GM12875 (cell line): ENCODE results near the gene NDUFA3.

ENCODE experiments used
- H3K4me3 ChIP-seq: one replicate; pipeline ENCODE4 v1.5.1; 2011; ENCODE audit warnings: low read depth, low read length, control low read depth
- CTCF ChIP-seq: IDR thresholded peaks from 2 replicates; pipeline ENCODE4 v1.5.1; 2011; ENCODE audit warnings: low read depth, mild to moderate bottlenecking, control low read depth, inconsistent platforms, low read length, moderate library complexity, borderline replicate concordance; ENCODE audit not compliant: insufficient read depth

The NDUFA3 gene

GRCh38 chr19:54141356-54141755 lies 38.7 kb downstream of the NDUFA3 start:
- no peak overlapping the region for H3K4me3 ChIP-seq
- no peak for TF ChIP-seq CTCF

GRCh38 chr19:54142166-54142780 lies 39.6 kb downstream of the NDUFA3 start:
- no peak overlapping the region for H3K4me3 ChIP-seq
- TF ChIP-seq CTCF = no peak

- no peak for TF ChIP-seq CTCF
- H3K4me3 ChIP-seq = no peak overlapping the region
Measured at GRCh38 chr19:54145541-54146158, 43.0 kb downstream of the NDUFA3 start.

- no peak overlapping the region for H3K4me3 ChIP-seq
- TF ChIP-seq CTCF = no peak
Measured at GRCh38 chr19:54147676-54148075, 45.0 kb downstream of the NDUFA3 start.

- no peak overlapping the region for H3K4me3 ChIP-seq
- no peak for TF ChIP-seq CTCF
Measured at GRCh38 chr19:54148158-54148557, 45.5 kb downstream of the NDUFA3 start.

GRCh38 chr19:54149021-54149812 lies 46.6 kb downstream of the NDUFA3 start:
- no peak overlapping the region for H3K4me3 ChIP-seq
- no peak for TF ChIP-seq CTCF

- no peak for TF ChIP-seq CTCF
- no peak overlapping the region for H3K4me3 ChIP-seq
Measured at GRCh38 chr19:54151362-54152035, 48.8 kb downstream of the NDUFA3 start.
